NOMO-1 treated with DMSO at 0.1 percent for 48 hours (cell line): ENCODE results near the gene GALM.

ENCODE experiments used
- DNase-seq: peaks from one replicate; lab custom pipeline; 2025; ENCODE audit not compliant: unreplicated experiment; lab: John Stamatoyannopoulos, UW

GALM gene

GRCh38 chr2:38763228-38763627 is 97.3 kb downstream of the GALM start:
- DNase-seq = no peak

GRCh38 chr2:38763728-38764127 is 97.8 kb downstream of the GALM start:
- no peak for DNase-seq

GRCh38 chr2:38765149-38765548 is 99.2 kb downstream of the GALM start:
- no peak for DNase-seq

GRCh38 chr2:38765551-38765950 is 99.6 kb downstream of the GALM start:
- DNase-seq = no peak

DNA sequence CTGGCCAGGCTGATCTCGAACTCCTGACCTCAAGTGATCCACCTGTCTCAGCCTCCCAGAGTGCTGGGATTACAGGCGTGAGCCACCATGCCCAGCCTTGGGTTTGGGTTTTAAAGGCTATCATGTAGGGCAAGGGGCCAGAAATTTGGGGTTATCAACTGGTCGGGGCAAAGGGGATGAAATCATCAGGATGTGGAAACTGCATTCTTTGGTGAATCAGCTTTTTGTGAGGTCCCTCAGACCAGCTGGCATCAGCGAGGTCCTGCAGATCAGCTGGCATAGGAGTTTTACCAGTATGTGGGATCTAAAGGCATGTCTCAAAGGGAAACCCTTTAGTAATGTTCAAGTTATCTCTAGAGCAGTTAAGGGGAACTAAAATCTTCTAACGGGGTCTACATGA is 105.7 kb downstream of the GALM start:
- DNase-seq = no peak

DNA sequence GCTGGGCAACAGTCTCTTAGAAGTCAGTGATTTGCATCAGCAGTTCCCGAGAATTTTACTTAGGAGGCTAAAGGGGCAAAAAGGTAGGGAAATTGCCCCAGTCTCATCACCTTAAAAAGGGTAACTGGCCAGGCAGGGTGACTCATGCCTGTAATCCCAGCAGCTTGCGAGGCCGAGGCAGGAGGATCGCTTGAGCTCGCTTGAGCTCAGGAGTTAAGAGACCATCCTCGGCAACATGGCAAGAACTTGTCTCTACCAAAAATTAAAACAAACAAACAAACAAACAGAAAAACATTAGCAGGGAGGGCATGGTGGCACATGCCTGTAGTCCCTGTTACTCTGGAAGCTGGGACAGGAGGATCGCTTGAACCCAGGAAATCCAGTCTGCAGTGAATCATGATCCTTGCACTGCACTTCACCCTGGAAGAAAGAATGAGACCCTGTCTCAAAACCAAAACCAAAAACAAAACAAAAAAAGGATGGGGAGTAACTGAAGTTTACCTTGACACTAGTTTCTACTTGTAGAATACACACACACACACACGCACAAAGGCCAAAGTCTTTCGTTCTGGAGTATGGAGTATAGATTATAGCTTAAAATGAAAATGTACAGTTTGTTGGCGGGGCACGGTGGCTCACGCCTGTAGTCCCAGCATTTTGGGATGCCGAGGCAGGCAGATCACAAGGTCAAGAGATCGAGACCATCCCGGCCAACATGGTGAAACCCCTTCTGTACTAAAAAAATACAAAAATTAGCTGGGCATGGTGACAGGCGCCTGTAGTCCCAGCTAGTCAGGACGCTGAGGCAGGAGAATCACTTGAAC is 109.4 kb downstream of the GALM start:
- no peak for DNase-seq

GRCh38 chr2:38775921-38776225 is 110.0 kb downstream of the GALM start:
- DNase-seq = no peak

GRCh38 chr2:38776531-38776930 is 110.6 kb downstream of the GALM start:
- DNase-seq = no peak

- DNase-seq = no peak
These were observed 112.8 kb downstream of the GALM start for GRCh38 chr2:38778687-38779082.

GRCh38 chr2:38783586-38783985 is 117.7 kb downstream of the GALM start:
- DNase-seq = no peak
